G401 (cell line): ENCODE results near the gene CLCN7. TPM values are rescaled to one million over a fixed set of nuclear protein-coding genes. Genes with fewer than 3 reads are reported as not detected.
"Not testable (repeated sequence)": the region's sequence is repeated elsewhere in the genome, so short reads cannot be mapped to it uniquely, and the experiment has no call there.

Experiments used
- DNase-seq: peaks from one replicate; pipeline ENCODE4 v3.0.0-alpha.2; 2015; ENCODE audit warnings: low spot score
- in situ Hi-C: cut with HindIII; loops from 2 replicates; pipeline ENCODE4 v1.10.0; 2016; ENCODE audit warnings: low sequenced_read_pairs, mixed read lengths
- total RNA-seq: library from RNA; depleted of rRNA; stranded (reverse); fragments of >200 nt; shearing (Covaris generic); gene quantifications from 2 replicates; pipeline ENCODE4 v1.2.3, GENCODE V29; 2014

CLCN7 gene
- total RNA-seq, 1 experiment from 2014 or later = 203 TPM

DNA sequence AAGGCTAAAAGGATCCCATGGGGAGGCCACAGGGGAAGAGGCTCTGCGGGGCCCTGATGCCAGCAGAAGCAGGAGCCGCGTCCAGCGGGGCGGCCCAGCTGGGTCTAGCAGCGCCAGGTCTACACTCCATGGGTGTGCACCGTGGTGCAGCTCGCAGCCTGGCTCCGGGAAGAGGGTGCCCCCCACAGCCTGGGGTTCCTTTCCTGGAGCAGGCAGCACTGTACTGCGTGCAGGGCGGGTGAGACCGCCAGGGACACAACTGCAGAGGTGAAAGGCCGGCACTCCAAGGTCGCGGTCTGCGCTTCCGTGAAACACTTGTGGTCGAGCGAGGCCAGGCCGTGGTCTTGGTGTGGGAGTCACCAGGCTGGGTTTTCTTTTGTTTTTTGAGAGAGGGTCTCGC is 24.0 kb downstream of the CLCN7 start:
- in situ Hi-C loops = no loop called here
- DNase-seq = no peak

DNA sequence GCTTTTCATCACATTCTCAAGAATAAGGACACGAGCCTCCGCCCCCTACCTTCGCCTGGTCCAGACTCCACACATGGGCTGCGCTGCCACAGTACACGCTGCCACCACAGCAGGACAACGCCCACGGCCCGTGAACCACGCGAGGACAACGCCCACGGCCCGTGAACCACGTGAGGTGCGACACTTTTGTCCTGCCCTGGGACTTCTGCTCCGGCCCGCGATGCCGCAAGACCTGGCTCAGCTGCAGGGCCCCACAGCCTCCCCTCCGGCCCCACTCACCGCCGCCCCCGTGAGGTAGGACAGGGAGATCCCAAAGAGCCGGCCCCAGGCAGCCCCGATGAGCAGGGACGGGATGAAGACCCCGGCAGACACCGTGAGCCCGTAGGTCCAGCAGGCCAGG is 24.6 kb downstream of the CLCN7 start:
- in situ Hi-C loops = no loop called here
- DNase-seq = no peak

DNA sequence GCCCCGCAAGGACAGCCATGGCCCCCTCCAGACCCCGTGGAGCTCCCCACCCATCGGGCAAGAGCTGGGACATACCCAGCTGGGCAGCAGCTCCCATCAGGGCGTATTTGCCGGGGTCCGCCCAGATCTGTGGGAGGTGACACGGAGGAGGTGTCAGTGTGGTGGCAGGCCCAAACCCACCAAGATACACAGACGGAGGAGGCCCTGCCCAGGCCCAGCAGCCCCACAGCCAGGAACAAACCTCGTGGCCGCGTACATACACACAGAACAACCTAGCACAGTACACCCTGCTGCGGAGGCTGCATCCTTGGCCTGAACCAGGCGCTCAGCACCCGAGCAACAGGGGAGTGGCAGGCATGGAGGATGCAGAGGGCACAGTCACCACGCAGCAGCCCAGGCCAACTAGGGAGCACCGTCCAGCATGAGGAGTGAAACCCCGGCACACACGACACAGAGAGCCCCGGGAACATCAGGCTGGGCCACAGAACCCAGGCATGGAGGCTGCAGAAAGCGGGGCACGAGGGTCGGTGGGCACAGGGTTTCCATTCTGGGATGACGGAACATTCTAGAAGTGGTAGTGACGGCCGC is 25.5 kb downstream of the CLCN7 start:
- DNase-seq = no peak
- in situ Hi-C loops = no loop called here

DNA sequence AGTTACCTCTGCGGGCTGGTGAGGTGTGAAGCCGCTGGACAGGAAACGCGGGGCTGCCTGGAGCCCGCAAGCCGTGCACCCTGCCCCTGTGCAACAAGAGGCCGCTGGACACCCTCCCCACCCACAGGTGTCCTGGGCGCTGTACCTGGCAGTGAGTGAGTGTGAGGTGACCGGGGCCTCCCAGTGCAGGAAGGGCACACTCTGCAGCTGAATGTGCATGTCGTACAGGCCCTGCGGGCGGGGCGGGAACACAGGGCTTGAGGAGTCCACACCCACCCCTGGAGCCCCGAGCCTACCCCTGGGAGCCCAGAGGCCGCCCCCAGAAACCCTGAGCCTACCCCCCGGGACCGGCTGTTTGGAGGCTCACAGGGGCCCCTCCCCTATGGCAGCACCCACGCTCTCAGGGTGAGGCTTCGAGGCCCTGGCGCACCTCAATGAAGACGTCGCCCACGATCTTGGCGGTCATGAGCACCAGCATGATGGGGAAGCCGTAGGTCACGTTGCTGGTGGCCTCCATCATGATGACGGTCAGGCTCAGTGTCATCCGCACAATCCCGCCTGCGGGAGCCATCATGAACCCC is 26.2 kb downstream of the CLCN7 start:
- in situ Hi-C loops = no loop called here
- no peak for DNase-seq

DNA sequence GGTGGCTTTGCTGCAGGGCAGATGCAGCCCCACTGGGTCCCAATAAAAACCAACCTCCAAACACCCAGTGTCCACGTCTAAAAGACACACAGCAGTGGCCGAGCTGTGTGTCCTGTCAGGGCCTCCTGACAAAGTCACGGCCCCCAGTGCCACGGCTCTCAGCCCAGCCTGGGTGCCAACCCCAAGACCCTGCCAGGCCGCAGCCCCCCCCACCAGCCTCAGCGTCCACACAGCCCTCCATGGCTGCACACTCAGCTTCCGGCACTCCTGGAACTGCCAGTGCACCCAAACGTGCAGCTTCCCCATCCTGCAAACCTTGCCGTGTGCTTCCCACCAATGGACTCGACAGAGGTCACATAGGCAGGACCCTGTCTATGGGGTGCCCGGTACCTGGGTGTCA is 26.9 kb downstream of the CLCN7 start:
- DNase-seq = no peak
- in situ Hi-C loops = no loop called here

DNA sequence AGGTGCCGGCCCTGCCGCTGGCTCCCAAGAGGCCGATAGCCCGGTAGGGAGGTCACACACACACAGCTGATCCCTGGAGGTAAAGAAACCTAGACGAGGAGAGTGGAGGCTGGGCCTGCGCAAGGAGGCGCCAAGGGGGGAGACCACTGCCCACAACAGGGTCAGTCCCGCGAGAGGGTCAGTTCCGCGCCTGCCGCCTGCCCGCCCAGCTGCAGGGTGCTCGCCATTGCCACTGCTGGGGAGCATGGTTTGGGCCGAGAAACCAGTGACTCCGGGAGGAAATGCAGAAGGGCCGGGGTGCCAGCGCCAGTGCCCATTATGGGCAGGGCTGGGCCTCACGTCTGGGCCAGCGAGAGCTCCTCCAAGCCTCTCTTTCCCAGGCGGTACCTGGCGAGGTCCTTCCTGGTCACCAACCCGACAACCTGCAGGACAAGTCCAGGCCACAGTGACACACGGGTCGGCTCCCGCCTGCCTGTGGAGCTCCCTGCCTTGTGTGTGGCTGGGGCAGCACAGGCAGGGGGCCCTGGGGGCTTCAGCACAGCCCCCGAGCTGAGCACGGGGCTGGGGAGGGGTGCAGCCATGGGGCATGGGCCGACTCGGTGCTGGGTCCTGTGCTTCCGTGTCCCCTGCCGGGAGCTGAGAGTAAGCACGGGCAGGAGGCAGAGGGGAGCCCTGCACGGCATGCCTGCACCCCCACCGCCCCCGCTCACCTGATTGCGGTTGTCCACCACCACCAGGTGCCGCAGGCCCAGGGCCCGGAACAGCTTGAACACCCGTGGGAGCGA is 28.3 kb downstream of the CLCN7 start:
- in situ Hi-C loops = no loop called here
- DNase-seq = no peak

DNA sequence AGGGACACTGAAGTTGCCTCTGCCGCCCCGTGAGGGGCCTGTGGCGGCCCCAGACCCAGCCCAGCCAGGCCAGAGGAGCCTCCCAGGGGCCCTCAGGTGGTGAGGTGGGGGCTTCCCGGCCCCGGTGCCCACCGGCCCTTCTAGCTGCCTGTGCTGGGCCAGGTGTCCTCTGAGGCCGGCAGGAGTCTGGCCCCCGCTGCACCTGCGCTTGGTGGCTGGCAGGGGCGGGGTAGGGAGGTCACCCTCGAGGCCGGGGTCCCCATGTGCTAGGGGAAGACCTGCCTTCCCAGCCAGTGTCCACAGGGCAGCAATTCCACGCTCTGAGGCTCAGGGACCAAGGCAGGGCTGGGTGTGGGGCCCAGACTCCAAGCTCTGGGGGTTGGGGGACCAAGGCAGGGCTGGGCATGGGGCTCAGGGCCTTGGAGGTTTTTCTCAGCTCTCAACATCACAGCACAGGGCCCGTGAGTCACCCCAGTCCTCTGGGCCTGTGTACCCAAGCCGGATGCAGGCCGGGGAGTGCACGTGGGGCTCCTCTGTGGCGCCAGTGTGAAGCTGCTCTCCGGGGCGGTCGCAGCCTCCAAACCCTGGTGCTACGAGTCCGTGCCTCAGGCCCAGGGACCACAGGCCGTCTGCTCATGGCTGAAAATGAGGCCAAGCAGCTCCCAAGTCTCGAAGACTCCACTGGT is 29.2 kb downstream of the CLCN7 start:
- in situ Hi-C loops = no loop called here
- no peak for DNase-seq

DNA sequence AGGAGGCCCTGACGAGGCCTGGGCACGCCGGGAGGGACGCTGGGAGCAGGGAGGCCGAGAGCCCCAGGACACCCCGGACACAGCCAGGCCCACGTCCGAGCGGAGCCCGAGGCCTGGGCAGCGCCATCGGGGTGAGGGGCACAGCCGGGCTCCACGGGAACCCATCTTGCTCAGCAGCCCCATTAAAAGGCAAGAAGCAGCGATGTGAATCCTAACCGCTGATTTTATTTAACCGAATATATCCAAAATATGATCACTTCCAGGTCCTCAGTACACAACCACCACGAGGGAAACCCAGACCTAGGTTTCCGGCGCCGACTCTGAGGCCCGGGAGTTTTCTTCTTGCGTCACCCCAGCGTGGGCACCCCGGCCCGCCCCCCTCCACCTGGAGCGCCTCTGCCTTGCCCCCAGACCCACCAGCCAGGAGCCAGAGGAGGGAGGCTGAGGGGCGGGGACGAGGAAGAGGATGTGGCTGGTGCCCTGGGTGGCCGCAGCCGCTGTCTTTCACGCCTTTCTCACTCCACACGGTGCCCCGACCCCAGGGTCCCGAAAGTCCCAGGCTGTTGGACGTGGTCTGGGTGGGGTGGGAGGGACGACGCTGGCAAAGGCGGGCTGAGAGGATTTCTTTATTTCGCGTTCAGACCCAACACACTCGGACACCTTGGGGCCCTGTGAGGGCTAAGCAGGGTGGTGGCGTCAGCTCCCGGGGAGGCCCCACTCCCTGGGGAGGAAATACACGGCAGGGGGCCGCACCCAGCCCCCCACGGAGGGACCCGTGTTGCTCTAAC is 29.9 kb downstream of the CLCN7 start:
- no peak for DNase-seq
- in situ Hi-C loops = no loop called here

DNA sequence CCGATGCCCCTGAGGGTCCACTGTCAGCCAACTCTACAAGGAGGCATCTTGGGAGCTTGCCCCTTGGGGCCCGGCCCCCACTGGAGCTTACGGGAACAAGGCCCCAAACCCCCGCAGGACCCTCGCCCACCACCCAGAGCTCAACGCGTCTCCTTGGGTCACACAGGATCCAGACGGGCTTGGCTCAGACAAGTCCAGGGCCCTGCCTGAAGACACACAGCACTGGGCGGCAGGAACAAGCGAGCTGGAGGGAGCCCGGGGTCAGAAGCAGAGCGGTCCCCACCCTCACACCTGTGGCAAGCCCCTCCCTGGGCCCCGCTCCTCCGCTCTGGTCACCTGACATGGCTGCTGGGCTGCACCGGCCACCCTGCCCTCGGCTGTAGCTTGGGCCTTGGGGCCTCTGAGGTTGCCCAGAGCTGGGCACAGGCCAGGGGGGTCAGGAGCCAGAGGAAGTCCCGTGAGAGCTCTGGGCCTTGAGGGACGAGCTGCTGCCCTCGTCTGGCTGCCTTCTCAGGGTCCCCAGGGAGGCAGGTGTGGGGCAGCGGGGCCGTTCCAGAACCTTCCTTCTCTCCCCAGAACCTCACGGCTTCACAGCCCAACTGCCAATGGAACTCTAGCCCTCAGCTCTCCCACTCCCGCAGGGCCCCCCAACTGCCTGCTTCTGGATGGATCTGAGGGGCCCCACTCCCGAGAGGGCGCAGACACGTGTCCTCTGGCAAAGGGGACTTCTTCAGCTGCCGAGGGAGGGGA is 30.7 kb downstream of the CLCN7 start, which contains the start of gene CCDC154:
TSS of gene CCDC154 (minus strand) at position 577 of the 750 bp plus-strand sequence. CDS start at position 343, 234 bp downstream.
- in situ Hi-C loops = no loop called here

DNA sequence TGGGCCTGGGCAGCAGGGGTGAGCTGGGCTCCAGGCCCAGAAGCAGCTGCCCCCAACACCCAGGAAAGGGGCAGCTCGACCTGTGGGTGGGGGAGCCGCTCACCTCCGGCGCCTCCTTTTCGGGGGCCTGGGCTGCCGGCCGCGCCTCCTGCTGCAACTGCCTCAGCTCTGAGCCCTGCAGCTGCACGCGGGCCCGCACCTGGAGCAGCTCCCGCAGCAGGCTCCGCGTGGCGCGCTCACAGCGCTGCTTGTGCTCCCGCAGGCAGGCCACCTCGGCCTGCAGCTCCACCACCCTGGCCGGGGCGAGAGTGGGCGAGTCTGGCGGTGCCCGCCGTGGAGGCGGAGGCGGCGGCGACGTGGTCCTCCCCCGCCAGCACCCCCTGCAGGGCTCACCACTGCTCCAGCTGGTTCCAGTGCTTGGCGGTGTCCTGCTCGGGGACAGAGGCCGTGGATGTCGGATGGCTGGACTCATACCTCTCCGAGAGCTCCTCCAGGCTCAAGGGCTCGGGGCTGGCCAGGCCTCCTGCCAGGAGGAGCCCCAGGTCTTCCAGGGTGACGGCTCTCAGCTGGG is 31.3 kb downstream of the CLCN7 start:
- DNase-seq = no peak

More for the DNA sequence above, 30.7 kb downstream of the CLCN7 start, which contains the start of gene CCDC154:
- no peak for DNase-seq

DNA sequence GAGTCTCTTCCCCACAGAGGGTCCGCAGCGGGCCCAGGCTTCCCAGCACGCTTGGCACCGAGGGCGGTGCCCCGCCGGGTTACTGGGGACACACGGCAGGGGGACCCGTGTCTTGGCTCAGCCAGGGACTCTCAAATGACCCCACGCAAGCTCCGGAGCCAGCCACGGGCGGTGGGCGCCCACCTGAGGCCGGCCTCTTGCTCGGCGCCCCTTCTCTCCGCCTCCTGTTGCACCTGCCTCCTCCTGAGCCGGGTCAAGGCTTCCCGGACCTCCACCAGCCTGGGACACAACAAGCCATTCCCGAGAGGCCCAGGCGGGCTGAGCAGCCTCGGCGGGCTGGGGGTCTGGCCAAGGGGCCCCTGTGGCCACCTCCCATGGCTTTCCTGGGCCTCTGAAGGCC is 32.1 kb downstream of the CLCN7 start:
- DNase-seq = no peak
- in situ Hi-C loops = no loop called here

More for the DNA sequence above, 31.3 kb downstream of the CLCN7 start:
- in situ Hi-C loops = no loop called here

DNA sequence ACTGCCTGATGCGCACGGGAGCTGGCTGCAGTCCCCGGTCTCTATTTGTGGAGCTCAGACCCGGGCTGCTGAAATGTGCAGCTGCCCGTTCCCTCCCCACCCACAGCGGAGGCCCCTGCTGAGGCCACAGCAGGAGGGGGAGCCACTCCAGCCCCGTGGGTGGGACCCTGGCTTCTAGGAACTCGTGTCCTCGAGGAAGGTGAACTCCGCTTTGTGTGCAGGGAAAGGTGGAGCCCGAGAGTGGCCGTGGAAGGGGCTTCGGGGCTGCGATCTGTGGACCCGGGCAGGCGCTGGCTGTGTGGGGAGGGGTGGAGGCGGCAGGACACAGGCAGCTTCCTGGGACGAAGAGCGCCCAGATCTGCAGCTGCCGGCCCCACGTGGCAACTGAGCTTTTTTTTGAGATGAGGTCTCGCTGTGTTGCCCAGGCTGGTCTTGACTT is 33.4 kb downstream of the CLCN7 start:
- in situ Hi-C loops = no loop called here
- no peak for DNase-seq

DNA sequence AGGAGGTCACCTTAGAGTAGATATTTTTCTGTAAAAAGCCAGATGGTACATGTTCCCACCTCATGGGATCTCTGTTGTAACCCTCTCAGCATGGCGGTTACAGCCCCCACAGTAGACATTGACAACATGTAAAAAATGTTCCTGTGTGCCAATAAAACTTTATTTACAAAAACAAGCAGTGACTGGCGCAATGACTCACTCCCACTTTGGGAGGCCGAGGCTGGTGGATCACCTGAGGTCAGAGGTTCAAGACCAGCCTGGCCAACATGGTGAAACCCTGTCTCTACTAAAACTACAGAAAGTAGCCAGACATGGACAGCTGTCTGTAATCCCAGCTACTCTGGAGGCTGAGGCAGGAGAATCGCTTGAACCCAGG is 35.1 kb downstream of the CLCN7 start:
- in situ Hi-C loops, DNase-seq: not testable (repeated sequence)

DNA sequence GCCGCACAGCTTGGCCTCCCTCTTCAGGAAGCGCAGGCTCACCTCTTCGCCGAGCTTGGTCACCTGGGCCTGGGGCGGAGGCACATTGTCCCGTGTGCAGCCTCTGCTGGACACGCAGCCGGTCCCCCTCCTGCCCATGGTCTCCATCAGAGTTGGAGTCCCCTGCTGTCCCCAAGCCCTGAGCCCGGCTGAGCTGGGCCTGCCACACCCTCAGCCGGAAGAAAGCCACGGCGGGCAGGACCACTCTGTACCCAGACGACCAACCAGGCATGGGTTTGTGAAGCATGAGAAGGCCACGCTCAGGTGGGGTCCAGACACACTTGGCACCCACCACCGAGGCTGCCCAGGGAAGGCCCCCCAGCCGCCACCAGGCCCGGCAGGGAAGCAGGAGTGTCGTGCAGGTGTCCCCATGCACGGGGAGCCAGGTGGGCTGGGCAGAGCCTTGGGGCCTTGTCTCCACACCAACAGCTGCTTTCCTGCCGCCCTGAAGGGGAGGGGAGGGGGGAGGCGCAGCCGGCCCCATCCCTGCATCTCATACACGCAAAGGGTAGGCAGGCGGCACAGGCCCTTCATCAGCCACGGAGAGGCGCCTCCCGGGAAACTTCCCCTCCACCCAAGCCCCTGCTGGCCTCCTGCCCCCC is 35.6 kb downstream of the CLCN7 start:
- DNase-seq = no peak
- in situ Hi-C loops = no loop called here

DNA sequence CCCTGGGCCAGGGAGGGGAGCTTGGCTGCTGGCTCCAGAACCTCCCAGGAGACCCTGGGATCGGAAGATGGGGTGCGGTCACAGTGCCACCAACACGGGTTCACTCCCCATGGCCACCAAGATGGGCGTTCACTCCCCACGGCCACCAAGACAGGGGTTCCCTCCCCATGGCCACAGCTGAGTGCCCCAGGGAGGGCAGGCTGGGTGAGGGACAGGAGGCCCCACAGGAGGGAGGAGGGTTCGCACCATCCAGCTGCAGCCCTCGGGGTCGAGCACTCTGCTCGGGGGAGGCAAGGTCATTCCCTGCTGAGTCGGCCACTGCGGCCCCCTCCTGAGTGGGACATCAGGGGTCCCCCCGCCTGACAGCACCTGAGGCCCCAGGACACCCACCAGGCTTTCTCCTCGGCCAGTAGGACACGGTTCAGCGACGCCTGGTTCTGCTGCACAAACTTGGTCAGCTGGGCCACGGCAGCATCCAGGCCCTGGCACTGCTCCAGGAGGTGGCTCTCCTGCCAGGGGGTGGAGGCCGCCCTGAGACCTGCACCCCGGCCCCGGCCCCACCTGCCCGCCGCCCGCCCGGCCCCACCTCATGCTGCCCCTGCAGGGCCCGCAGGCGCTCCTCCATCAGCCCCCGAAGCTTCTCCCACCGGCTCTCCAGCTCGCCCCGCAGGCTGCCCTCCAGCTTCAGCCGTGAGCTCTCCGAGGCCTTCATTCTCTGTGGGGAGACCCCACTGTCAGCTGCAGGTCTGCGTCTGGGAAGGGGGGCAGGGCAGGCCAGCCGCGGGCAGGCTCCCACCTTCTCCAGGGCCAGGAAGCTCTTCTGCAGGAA is 36.4 kb downstream of the CLCN7 start:
- no peak for DNase-seq
- in situ Hi-C loops = no loop called here

DNA sequence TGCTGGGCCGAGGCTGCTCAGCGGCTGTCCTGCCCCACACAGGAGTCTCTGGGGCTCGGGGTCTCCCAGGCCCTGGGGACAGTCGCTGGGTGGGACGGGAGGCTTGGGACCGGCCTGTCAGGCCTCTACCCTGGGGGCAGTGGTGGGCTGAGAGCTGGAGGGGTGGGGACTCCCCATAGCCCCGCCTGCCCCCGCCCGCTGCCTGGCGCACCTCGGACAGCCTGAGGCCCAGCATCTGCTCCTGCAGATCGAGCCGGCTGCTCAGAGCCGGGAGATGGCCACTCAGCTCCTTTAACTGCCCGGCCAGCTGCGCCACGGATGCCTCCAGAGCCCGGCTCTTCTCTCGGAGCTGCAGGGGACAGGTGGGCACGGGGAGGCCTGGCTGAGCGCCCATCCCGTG is 37.2 kb downstream of the CLCN7 start:
- in situ Hi-C loops = no loop called here
- no peak for DNase-seq
